ENCODE data around the gene RAMP3. TPM values are rescaled to one million over a fixed set of nuclear protein-coding genes. Genes with fewer than 3 reads are reported as not detected.
"Not testable (repeated sequence)": the region's sequence is repeated elsewhere in the genome, so short reads cannot be mapped to it uniquely, and the experiment has no call there.

The RAMP3 gene
- total RNA-seq, 1 donor from 2014 or later, result 23.2 TPM

GRCh38 chr7:45193828-45194227, 36.2 kb downstream of the RAMP3 start:
- no peak for DNase-seq (ENCODE audit: low spot score)

GRCh38 chr7:45196374-45196773, 38.8 kb downstream of the RAMP3 start:
- no peak for DNase-seq (ENCODE audit: low spot score)

GRCh38 chr7:45197461-45197860, 39.9 kb downstream of the RAMP3 start:
- DNase-seq (ENCODE audit: low spot score), result no peak

GRCh38 chr7:45198986-45199385, 41.4 kb downstream of the RAMP3 start:
- DNase-seq (ENCODE audit: low spot score), result no peak

GRCh38 chr7:45199506-45199905, 41.9 kb downstream of the RAMP3 start:
- no peak for DNase-seq (ENCODE audit: low spot score)

- DNase-seq (ENCODE audit: low spot score), result no peak
These were observed 45.0 kb downstream of the RAMP3 start for GRCh38 chr7:45202625-45203024.

GRCh38 chr7:45203036-45203435, 45.4 kb downstream of the RAMP3 start:
- DNase-seq (ENCODE audit: low spot score), result no peak

- no peak for DNase-seq (ENCODE audit: low spot score)
These were observed 45.9 kb downstream of the RAMP3 start for GRCh38 chr7:45203459-45203858.

GRCh38 chr7:45203936-45204445, 46.4 kb downstream of the RAMP3 start:
- DNase-seq (ENCODE audit: low spot score), result no peak

GRCh38 chr7:45206266-45206665, 48.7 kb downstream of the RAMP3 start:
- DNase-seq (ENCODE audit: low spot score), result not testable (repeated sequence)

GRCh38 chr7:45209909-45210308, 52.3 kb downstream of the RAMP3 start:
- not testable (repeated sequence) for DNase-seq (ENCODE audit: low spot score)

GRCh38 chr7:45211066-45211465, 53.5 kb downstream of the RAMP3 start:
- DNase-seq (ENCODE audit: low spot score), result no peak

GRCh38 chr7:45211958-45212357, 54.4 kb downstream of the RAMP3 start:
- no peak for DNase-seq (ENCODE audit: low spot score)

GRCh38 chr7:45212606-45213005, 55.0 kb downstream of the RAMP3 start:
- no peak for DNase-seq (ENCODE audit: low spot score)

- no peak for DNase-seq (ENCODE audit: low spot score)
These were observed 58.0 kb downstream of the RAMP3 start for GRCh38 chr7:45215601-45216062.

GRCh38 chr7:45216181-45216580, 58.6 kb downstream of the RAMP3 start:
- DNase-seq (ENCODE audit: low spot score), result no peak

- no peak for DNase-seq (ENCODE audit: low spot score)
These were observed 59.1 kb downstream of the RAMP3 start for GRCh38 chr7:45216622-45217165.

- no peak for DNase-seq (ENCODE audit: low spot score)
These were observed 59.8 kb downstream of the RAMP3 start for GRCh38 chr7:45217358-45217757.

- DNase-seq (ENCODE audit: low spot score), result no peak
These were observed 61.5 kb downstream of the RAMP3 start for GRCh38 chr7:45219130-45219529.

GRCh38 chr7:45219801-45220435, 62.3 kb downstream of the RAMP3 start:
- no peak for DNase-seq (ENCODE audit: low spot score)

- DNase-seq (ENCODE audit: low spot score), result no peak
These were observed 63.4 kb downstream of the RAMP3 start for GRCh38 chr7:45220846-45221618.

- no peak for DNase-seq (ENCODE audit: low spot score)
These were observed 64.5 kb downstream of the RAMP3 start for GRCh38 chr7:45221896-45222604.

All from mucosa of gallbladder (tissue), 1 donor.